ENCODE results near the gene CCDC150.

DNA sequence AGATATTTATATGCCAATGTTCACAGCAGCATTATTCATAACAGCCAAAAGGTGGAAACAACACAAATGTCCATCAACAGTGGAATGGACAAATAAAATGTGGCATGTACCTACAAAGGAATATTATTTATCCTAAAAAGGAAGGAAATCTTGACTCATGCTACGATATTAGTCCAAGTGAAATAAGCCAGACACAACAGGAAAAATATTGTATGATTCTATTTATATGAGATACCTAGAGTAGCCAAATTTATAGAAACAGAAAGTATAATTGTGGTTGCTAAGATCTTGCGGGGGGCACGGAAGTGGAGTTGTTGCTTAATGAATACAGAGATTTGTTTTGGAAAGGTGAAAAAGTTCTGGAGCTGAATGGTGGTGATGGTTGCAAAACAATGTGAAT lies 33.0 kb upstream of the CCDC150 start:
- TF ChIP-seq POLR2A (IDR thresholded peaks at IDR 0.05; ENCODE audit: low read depth, low read length) (no peak), POLR2AphosphoS5 (IDR thresholded peaks at IDR 0.05; ENCODE audit: low read depth, low read length) (no peak), TAF1 (IDR thresholded peaks at IDR 0.05; ENCODE audit: borderline replicate concordance, low read depth, low read length) (no peak)

Measured in GM12892 (cell line).